Middle frontal gyrus (tissue), 1 donor: ENCODE results near the gene OR13C5.
"Not testable (repeated sequence)": the region's sequence is repeated elsewhere in the genome, so short reads cannot be mapped to it uniquely, and the experiment has no call there.

Experiments used
- DNase-seq: peaks from one replicate; pipeline ENCODE4 v3.0.0-alpha.2; 2015; ENCODE audit warnings: low spot score; ENCODE audit errors: extremely low spot score

OR13C5 gene, protein sequence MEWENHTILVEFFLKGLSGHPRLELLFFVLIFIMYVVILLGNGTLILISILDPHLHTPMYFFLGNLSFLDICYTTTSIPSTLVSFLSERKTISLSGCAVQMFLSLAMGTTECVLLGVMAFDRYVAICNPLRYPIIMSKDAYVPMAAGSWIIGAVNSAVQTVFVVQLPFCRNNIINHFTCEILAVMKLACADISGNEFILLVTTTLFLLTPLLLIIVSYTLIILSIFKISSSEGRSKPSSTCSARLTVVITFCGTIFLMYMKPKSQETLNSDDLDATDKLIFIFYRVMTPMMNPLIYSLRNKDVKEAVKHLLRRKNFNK

GRCh38 chr9:104599313-104599712 lies at the start of gene OR13C5:
Gene OR13C5, minus strand, starts transcription at chr9:104599413. Its CDS starts 0 bp downstream, at chr9:104599413.
- not testable (repeated sequence) for DNase-seq

- no peak for DNase-seq
Measured at GRCh38 chr9:104635456-104635855, 36.2 kb upstream of the OR13C5 start.

DNA sequence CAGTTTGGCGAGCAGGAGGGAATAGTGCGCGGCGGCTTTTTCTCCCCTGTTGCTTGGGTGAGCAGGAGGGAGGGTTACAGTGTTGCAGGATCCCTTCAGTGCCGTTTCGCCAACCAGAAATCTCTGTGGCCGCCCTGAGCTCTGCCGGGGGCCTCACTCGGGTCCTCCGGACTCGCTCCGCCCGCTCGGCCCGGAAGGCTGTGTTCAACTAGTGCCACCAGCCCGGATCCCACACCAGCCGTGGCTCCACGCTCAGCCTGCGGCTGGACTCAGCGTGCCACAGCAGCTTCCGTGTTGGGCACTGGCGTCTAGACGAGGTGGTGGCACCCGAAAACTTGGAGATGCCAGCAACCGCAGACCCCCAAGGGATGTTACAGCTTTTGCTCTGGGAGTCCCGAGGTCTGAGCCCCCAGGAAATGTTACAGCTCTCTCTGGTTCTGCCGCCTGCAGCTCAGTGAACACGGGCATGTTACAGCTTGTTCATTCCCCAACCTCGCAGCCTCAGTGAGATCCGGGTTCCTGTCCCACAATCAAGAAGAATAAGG lies 34.8 kb upstream of the OR13C5 start:
- DNase-seq = no peak

GRCh38 chr9:104625964-104626363 lies 26.8 kb upstream of the OR13C5 start:
- DNase-seq = not testable (repeated sequence)

DNA sequence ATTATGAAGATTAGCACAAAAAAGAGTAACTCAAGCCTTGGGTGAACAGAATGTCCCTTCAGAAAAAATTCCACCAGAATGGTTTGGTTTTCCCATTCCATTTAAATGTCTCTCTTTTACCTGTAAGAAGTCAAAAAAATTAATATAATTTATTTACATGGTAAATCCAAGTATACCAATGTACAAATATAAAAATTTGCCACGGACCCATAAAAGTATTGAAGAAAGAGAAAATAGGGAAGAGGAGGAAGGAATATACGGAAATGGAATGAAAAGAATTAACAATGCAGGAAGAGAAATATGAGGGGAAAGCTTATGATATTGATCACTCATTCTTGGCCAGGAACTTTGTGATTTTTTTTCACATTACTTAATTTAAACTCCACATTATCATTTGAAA lies 18.9 kb upstream of the OR13C5 start, which contains the start of gene OR13C9:
Gene OR13C9, minus strand, starts transcription at position 101 of the 400 bp plus-strand sequence. Its CDS starts 0 bp downstream, at position 101.
- no peak for DNase-seq

DNA sequence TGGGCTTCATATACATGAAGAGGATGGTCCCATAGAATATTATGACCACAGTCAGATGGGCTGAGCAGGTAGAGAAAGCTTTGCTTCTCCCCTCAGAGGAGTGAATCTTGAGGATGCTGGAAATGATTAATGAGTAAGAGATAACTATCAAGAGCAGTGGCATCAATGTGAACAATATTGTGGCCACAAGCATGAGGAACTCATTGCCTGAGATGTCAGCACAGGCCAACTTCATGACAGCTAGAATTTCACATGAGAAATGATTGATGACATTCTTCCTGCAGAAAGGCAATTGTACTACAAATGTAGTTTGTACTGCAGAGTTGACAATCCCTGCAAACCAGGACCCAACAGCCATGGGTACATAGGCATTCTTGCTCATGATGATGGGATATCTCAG lies 18.2 kb upstream of the OR13C5 start:
- DNase-seq = no peak

- DNase-seq = no peak
Measured at GRCh38 chr9:104611213-104611612, 12.0 kb upstream of the OR13C5 start.

GRCh38 chr9:104608336-104608735 lies 9.1 kb upstream of the OR13C5 start:
- no peak for DNase-seq

DNA sequence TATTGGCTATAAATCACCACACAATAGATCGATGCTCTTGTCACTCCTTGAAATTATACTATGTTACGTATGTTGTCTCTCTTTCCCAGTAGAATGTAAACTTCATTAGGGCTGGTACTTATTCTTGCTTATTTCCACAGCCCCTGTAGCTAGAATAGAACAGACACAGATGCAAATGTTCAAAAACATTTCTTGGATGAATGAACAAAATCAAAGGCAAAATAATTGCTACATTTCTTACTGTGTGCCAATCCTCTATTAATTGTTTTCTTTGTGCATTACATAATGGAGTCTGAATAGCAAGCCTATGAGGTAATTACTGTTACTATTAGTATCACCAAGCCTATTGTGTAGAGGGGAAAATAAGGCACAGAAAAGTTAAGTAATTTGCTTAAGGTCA lies 6.9 kb upstream of the OR13C5 start:
- no peak for DNase-seq

GRCh38 chr9:104605527-104605926 lies 6.3 kb upstream of the OR13C5 start, which contains the start of gene OR13C2:
Gene OR13C2, minus strand, starts transcription at chr9:104605627. Its CDS starts 0 bp downstream, at chr9:104605627.
- DNase-seq = not testable (repeated sequence)

DNA sequence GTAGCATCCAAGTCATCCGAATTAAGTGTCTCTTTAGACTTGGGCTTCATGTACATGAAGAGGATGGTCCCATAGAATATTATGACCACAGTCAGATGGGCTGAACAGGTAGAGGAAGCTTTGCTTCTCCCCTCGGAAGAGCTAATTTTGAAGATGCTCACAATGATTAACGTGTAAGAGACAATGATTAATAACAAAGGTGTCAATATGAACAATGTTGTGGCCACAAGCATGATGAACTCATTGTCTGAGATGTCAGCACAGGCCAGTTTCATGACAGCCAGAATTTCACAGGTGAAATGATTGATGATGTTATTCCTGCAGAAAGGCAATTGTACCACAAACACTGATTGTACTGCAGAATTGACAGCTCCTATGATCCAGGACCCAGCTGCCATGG lies 5.6 kb upstream of the OR13C5 start:
- no peak for DNase-seq

- not testable (repeated sequence) for DNase-seq
Measured at GRCh38 chr9:104598749-104599148, 464 bp downstream of the OR13C5 start.

- DNase-seq = no peak
Measured at GRCh38 chr9:104589626-104590025, 9.6 kb downstream of the OR13C5 start.

- no peak for DNase-seq
Measured at GRCh38 chr9:104586496-104587180, 12.6 kb downstream of the OR13C5 start.

GRCh38 chr9:104580562-104580961 lies 18.7 kb downstream of the OR13C5 start:
- DNase-seq = no peak

- no peak for DNase-seq
Measured at GRCh38 chr9:104577263-104577662, 21.9 kb downstream of the OR13C5 start.

- no peak for DNase-seq
Measured at GRCh38 chr9:104575456-104575855, 23.8 kb downstream of the OR13C5 start.

DNA sequence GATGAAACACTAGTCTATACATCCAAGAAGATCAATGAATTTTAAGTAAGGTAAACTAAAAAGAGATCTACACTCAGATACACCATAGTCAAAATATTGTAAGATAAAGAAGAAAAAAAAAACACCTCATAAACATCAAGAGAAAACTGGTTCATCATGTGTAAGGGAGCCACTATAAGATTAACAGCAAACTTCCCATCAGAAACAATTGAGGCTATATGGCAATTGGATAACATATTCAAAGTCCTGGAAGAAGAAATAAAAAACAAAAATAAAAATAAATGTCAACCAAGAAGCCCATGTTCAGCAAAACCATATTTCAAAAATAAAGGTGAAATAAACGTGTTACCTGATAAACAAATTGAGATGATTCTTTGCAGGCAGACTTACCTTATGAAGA lies 26.6 kb downstream of the OR13C5 start:
- no peak for DNase-seq

DNA sequence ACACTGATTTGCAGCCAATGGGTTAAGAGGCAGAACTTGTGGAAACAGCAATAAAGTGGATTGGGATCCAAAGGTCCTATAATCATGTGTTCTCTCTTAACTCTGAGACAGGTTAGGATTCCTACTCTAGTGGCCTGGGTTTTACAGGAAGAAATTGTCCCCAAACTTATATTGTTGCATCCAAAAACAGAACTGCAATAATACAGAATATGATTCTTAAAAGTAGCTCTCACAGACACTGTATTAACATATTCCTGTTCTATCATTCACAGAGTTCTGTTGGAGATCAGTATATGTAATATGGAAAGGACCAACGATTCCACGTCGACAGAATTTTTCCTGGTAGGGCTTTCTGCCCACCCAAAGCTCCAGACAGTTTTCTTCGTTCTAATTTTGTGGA lies 30.3 kb downstream of the OR13C5 start, which contains the start of gene OR13C8:
Gene OR13C8, plus strand, starts transcription at position 301 of the 400 bp plus-strand sequence. Its CDS starts 0 bp downstream, at position 301.
- DNase-seq = no peak

DNA sequence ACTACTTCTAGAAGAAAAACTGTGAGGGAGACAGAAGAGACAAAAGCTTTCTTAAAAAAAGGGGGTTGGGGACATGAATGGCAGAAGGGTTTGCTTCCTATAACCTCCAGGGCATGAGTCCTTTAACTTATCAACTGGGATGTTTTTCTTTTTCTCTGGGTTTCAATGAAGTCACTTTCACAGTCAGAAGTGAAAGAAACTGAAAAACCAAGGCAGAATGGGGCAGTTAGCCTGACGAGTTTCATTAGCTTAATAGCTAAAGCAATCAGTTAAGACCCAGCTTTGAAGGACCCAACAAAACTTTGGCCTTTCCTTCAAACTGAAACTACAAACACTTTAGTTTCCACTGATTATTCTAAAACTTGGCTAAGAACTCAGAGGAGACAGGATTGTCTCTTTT lies 34.9 kb downstream of the OR13C5 start:
- no peak for DNase-seq

- DNase-seq = no peak
Measured at GRCh38 chr9:104556830-104557634, 42.2 kb downstream of the OR13C5 start.
